ENCODE data around the gene TMEM132A.

DNA sequence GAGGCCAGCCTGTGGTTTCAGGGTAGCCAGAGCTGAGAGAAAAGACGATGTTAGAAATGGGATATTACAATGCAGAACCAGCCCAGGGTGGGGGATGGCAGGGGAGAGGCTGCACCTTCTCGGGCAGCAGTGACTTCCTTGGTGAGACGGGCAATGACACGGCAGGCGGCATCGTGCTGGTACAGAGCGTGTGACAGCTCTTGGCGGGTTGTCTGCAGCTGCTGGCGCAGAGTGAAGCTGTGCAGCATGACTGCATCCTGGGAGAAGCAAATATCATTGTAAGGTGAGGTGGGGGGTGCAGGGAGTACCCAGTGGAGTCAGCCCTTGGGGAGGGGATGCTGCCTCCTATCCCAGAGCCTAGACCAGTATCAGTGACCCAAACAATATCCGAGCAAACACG lies 21.6 kb upstream of the TMEM132A start:
- TF ChIP-seq, protein P1, sequence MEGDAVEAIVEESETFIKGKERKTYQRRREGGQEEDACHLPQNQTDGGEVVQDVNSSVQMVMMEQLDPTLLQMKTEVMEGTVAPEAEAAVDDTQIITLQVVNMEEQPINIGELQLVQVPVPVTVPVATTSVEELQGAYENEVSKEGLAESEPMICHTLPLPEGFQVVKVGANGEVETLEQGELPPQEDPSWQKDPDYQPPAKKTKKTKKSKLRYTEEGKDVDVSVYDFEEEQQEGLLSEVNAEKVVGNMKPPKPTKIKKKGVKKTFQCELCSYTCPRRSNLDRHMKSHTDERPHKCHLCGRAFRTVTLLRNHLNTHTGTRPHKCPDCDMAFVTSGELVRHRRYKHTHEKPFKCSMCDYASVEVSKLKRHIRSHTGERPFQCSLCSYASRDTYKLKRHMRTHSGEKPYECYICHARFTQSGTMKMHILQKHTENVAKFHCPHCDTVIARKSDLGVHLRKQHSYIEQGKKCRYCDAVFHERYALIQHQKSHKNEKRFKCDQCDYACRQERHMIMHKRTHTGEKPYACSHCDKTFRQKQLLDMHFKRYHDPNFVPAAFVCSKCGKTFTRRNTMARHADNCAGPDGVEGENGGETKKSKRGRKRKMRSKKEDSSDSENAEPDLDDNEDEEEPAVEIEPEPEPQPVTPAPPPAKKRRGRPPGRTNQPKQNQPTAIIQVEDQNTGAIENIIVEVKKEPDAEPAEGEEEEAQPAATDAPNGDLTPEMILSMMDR (IDR thresholded peaks at IDR 0.05): no peak
- no peak for TF ChIP-seq EP300 (IDR thresholded peaks at IDR 0.05; ENCODE audit: low read depth)
- TF ChIP-seq POLR2A (IDR thresholded peaks at IDR 0.05): no peak
- no peak for TF ChIP-seq POLR2AphosphoS5 (IDR thresholded peaks at IDR 0.05)

Measured in transverse colon (tissue), 4 donors.